HEK293 (cell line): ENCODE measurements around the gene NAALADL2.

ENCODE experiments used
- CTCF ChIA-PET: fragments of 350-600 bp; formaldehyde crosslinking; extraction: SDS; loops from one replicate; lab custom pipeline; 2021; ENCODE audit warnings: antibody characterized with exemption; lab: Yijun Ruan, JAX
- POLR2A ChIA-PET: fragments of 300-600 bp; formaldehyde crosslinking; extraction: SDS; loops from one replicate; lab custom pipeline; 2020; ENCODE audit warnings: antibody characterized with exemption, inconsistent platforms; lab: Yijun Ruan, JAX
- H3K27ac ChIP-seq: fragments of 200-500 bp; sonication (Bioruptor generic); 2 replicates; pipeline ENCODE4 v1.5.1; 2014; ENCODE audit warnings: low read depth, low read length, control low read depth, inconsistent platforms; ENCODE audit errors: extremely low read depth
- H3K36me3 ChIP-seq, 2 experiments: fragments of 200-500 bp in 1 of 2; sonication (Bioruptor generic) in 1 of 2; 1 replicate in 1 of 2; 2 replicates in 1 of 2; pipeline ENCODE4 v1.5.1; 2014 to 2017; ENCODE audit warnings: inconsistent platforms in 2 of 2, low read length in 2 of 2; ENCODE audit not compliant: control insufficient read depth in 2 of 2, insufficient read depth in 1 of 2
- H3K4me1 ChIP-seq: fragments of 200-500 bp; sonication (Bioruptor generic); 2 replicates; pipeline ENCODE4 v1.5.1; 2014; ENCODE audit warnings: mild to moderate bottlenecking, low read length, inconsistent platforms; ENCODE audit not compliant: control insufficient read depth, insufficient read depth
- H3K4me3 ChIP-seq: 2 replicates; pipeline ENCODE4 v1.5.1; 2011; ENCODE audit warnings: low read depth, mild to moderate bottlenecking, control low read depth, low read length, moderate library complexity
- H3K9me3 ChIP-seq: fragments of 200-500 bp; sonication (Bioruptor generic); 2 replicates; pipeline ENCODE4 v1.5.1; 2014; ENCODE audit warnings: low read depth, low read length, inconsistent platforms; ENCODE audit not compliant: control insufficient read depth, insufficient read depth
- HOXC10 ChIP-seq: sonication (generic); formaldehyde crosslinking; IDR thresholded peaks from 2 replicates; pipeline ENCODE4 v1.8.1; 2023; ENCODE audit warnings: mild to moderate bottlenecking, missing genetic modification reagents
- HOXD13 ChIP-seq: sonication (generic); formaldehyde crosslinking; IDR thresholded peaks from 2 replicates; pipeline ENCODE4 v1.8.0; 2022; ENCODE audit warnings: missing genetic modification reagents, borderline replicate concordance
- TCF7L2 ChIP-seq: IDR thresholded peaks from 2 replicates; pipeline ENCODE4 v1.6.1; 2011; ENCODE audit warnings: low read depth, mild to moderate bottlenecking, inconsistent platforms, low read length, moderate library complexity, borderline replicate concordance
- YY2 ChIP-seq: fragments of 450-650 bp; formaldehyde crosslinking; IDR thresholded peaks from 2 replicates; pipeline ENCODE4 v1.5.1; 2016; ENCODE audit warnings: missing biosample characterization, missing genetic modification characterization
- ZFP3 ChIP-seq: fragments of 450-650 bp; formaldehyde crosslinking; IDR thresholded peaks from 2 replicates; pipeline ENCODE4 v1.5.1; 2016; ENCODE audit warnings: low read depth, missing biosample characterization, missing genetic modification characterization
- ZNF133 ChIP-seq: fragments of 450-650 bp; formaldehyde crosslinking; IDR thresholded peaks from 2 replicates; pipeline ENCODE4 v1.5.1; 2016; ENCODE audit warnings: missing biosample characterization, missing genetic modification characterization
- ZNF184 ChIP-seq: fragments of 450-650 bp; IDR thresholded peaks from 2 replicates; pipeline ENCODE4 v1.5.1; 2018; ENCODE audit warnings: missing biosample characterization, mild to moderate bottlenecking, missing genetic modification characterization
- ZNF266 ChIP-seq: fragments of 450-650 bp; formaldehyde crosslinking; IDR thresholded peaks from 2 replicates; pipeline ENCODE4 v1.5.1; 2016; ENCODE audit warnings: missing biosample characterization, missing genetic modification characterization, low read depth
- ZNF521 ChIP-seq: fragments of 450-650 bp; formaldehyde crosslinking; IDR thresholded peaks from 2 replicates; pipeline ENCODE4 v1.5.1; 2017; ENCODE audit warnings: missing biosample characterization, mild to moderate bottlenecking, missing genetic modification characterization
- ZNF529 ChIP-seq: fragments of 450-650 bp; formaldehyde crosslinking; IDR thresholded peaks from 2 replicates; pipeline ENCODE4 v1.5.1; 2017; ENCODE audit warnings: missing genetic modification characterization, missing biosample characterization; ENCODE audit not compliant: insufficient replicate concordance
- ZNF544 ChIP-seq: fragments of 450-650 bp; formaldehyde crosslinking; IDR thresholded peaks from 2 replicates; pipeline ENCODE4 v1.5.0; 2017; ENCODE audit warnings: missing biosample characterization, missing genetic modification characterization
- ZNF707 ChIP-seq: fragments of 450-650 bp; formaldehyde crosslinking; IDR thresholded peaks from 2 replicates; pipeline ENCODE4 v1.5.1; 2016; ENCODE audit warnings: missing biosample characterization, missing genetic modification characterization
- TF ChIP-seq, protein P1 (sequence below): fragments of 450-650 bp; formaldehyde crosslinking; IDR thresholded peaks from 2 replicates; pipeline ENCODE4 v1.5.1; 2016; ENCODE audit warnings: missing biosample characterization, missing genetic modification characterization
- TF ChIP-seq, protein P2 (sequence below): fragments of 450-650 bp; formaldehyde crosslinking; IDR thresholded peaks from 2 replicates; pipeline ENCODE4 v1.5.1; 2016; ENCODE audit warnings: missing biosample characterization, missing genetic modification characterization
- TF ChIP-seq, protein P3 (sequence below): fragments of 450-650 bp; formaldehyde crosslinking; IDR thresholded peaks from 2 replicates; pipeline ENCODE4 v1.5.1; 2017; ENCODE audit warnings: missing biosample characterization, missing genetic modification characterization
- TF ChIP-seq, protein P4 (sequence below): fragments of 450-650 bp; IDR thresholded peaks from 2 replicates; pipeline ENCODE4 v1.5.1; 2018; ENCODE audit warnings: missing biosample characterization, mild to moderate bottlenecking, missing genetic modification characterization

NAALADL2 gene

DNA sequence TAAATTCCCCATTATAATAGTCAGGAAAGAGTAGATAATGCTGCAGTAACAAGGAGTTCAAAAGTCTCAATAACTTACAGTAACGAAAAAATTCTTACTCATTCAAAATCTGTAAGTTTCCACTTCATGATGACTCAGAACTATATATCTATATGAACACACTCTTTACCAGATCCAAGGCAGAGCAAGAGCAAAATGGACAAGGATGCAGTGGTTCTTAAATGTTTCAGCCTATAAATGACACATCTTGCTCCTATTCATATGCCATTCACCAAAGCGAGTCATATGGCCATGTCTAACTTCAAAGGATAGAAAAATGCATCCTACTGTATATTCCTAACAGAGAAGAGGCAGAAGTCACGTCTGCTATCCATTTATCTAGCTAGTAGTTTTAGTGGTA lies 787.7 kb downstream of the NAALADL2 start (continued):
- TF ChIP-seq ZNF544 (tag by site-specific recombination) (no peak), ZNF529 (tag by site-specific recombination) (no peak), ZNF707 (no peak), ZNF521 (no peak)
- TF ChIP-seq, protein P1, sequence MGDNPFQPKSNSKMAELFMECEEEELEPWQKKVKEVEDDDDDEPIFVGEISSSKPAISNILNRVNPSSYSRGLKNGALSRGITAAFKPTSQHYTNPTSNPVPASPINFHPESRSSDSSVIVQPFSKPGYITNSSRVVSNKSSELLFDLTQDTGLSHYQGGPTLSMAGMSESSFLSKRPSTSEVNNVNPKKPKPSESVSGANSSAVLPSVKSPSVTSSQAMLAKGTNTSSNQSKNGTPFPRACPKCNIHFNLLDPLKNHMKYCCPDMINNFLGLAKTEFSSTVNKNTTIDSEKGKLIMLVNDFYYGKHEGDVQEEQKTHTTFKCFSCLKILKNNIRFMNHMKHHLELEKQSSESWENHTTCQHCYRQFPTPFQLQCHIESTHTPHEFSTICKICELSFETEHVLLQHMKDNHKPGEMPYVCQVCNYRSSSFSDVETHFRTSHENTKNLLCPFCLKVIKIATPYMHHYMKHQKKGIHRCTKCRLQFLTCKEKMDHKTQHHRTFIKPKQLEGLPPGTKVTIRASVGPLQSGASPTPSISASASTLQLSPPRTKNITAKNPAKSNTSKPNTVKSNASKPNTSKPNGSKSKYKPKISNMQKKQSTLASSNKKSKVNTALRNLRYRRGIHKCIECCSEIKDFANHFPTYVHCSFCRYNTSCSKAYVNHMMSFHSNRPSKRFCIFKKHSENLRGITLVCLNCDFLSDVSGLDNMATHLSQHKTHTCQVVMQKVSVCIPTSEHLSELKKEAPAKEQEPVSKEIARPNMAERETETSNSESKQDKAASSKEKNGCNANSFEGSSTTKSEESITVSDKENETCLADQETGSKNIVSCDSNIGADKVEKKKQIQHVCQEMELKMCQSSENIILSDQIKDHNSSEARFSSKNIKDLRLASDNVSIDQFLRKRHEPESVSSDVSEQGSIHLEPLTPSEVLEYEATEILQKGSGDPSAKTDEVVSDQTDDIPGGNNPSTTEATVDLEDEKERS (tag by site-specific recombination): no peak
- TF ChIP-seq, protein P2, sequence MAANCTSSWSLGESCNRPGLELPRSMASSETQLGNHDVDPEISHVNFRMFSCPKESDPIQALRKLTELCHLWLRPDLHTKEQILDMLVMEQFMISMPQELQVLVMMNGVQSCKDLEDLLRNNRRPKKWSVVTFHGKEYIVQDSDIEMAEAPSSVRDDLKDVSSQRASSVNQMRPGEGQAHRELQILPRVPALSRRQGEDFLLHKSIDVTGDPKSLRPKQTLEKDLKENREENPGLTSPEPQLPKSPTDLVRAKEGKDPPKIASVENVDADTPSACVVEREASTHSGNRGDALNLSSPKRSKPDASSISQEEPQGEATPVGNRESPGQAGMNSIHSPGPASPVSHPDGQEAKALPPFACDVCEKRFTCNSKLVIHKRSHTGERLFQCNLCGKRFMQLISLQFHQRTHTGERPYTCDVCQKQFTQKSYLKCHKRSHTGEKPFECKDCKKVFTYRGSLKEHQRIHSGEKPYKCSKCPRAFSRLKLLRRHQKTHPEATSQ (tag by site-specific recombination): no peak

DNA sequence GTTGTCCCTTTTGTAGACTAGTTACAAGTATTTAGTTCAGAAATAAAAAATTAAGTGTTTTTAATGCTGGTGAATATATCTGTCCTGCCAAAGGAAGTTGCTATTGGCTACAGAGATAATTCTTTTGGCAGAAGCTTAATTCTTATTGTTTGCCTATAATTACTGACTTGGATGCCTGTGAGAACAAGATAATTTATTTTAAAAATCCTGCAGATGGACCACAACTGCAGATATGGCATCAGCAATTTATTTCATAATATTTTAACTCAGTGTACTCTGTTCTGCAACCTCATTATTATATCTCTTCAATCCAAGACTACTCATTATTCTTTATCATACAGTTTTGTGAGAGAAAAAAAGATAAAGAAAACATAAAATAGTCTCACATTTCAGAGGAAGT lies 789.8 kb downstream of the NAALADL2 start:
- ChIA-PET POLR2A (no interaction called here), CTCF (no interaction called here)
- Histone ChIP-seq H3K4me3 (no peak overlapping the region), H3K9me3 (no peaks in the 10 kb centered on the region), H3K27ac (no peak overlapping the region), H3K4me1 (no peaks in the 10 kb centered on the region), H3K36me3 (no peaks in the 10 kb centered on the region)
- TF ChIP-seq HOXD13 (no peak), ZFP3 (no peak), ZNF133 (no peak), ZNF184 (tag by site-specific recombination) (no peak), TCF7L2 (no peak), ZNF266 (tag by site-specific recombination) (no peak), YY2 (tag by site-specific recombination) (no peak), HOXC10 (no peak)
- TF ChIP-seq, protein P3, sequence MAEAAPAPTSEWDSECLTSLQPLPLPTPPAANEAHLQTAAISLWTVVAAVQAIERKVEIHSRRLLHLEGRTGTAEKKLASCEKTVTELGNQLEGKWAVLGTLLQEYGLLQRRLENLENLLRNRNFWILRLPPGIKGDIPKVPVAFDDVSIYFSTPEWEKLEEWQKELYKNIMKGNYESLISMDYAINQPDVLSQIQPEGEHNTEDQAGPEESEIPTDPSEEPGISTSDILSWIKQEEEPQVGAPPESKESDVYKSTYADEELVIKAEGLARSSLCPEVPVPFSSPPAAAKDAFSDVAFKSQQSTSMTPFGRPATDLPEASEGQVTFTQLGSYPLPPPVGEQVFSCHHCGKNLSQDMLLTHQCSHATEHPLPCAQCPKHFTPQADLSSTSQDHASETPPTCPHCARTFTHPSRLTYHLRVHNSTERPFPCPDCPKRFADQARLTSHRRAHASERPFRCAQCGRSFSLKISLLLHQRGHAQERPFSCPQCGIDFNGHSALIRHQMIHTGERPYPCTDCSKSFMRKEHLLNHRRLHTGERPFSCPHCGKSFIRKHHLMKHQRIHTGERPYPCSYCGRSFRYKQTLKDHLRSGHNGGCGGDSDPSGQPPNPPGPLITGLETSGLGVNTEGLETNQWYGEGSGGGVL (tag by site-specific recombination): no peak
- TF ChIP-seq, protein P2 (tag by site-specific recombination): no peak
- TF ChIP-seq, protein P4, sequence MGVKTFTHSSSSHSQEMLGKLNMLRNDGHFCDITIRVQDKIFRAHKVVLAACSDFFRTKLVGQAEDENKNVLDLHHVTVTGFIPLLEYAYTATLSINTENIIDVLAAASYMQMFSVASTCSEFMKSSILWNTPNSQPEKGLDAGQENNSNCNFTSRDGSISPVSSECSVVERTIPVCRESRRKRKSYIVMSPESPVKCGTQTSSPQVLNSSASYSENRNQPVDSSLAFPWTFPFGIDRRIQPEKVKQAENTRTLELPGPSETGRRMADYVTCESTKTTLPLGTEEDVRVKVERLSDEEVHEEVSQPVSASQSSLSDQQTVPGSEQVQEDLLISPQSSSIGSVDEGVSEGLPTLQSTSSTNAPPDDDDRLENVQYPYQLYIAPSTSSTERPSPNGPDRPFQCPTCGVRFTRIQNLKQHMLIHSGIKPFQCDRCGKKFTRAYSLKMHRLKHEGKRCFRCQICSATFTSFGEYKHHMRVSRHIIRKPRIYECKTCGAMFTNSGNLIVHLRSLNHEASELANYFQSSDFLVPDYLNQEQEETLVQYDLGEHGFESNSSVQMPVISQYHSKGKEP: no peak
- TF ChIP-seq, all 188 proteins: peak for 0
